Endodermal cell (in vitro differentiated cells): ENCODE data around the gene OR2T12. TPM values are rescaled to one million over a fixed set of nuclear protein-coding genes. Genes with fewer than 3 reads are reported as not detected.
"Not testable (repeated sequence)": the region's sequence is repeated elsewhere in the genome, so short reads cannot be mapped to it uniquely, and the experiment has no call there.

Experiments
- DNase-seq: peaks from one replicate; pipeline ENCODE4 v3.0.0-alpha.2; 2017
- H3K27ac ChIP-seq: 2 replicates; pipeline ENCODE4 v1.5.1; 2013; ENCODE audit warnings: mild to moderate bottlenecking, low read depth, low read length, moderate library complexity
- H3K27me3 ChIP-seq: 2 replicates; pipeline ENCODE4 v1.6.1; 2013; ENCODE audit warnings: mild to moderate bottlenecking, low read length, moderate library complexity; ENCODE audit not compliant: insufficient read depth, control insufficient read depth, poor library complexity, severe bottlenecking
- H3K36me3 ChIP-seq: 2 replicates; pipeline ENCODE4 v1.7.0; 2013; ENCODE audit warnings: mild to moderate bottlenecking, low read length, moderate library complexity; ENCODE audit not compliant: control insufficient read depth, insufficient read depth
- H3K4me1 ChIP-seq: one replicate; pipeline ENCODE4 v1.7.0; 2013; ENCODE audit warnings: low read length; ENCODE audit not compliant: control insufficient read depth, insufficient read depth
- H3K4me3 ChIP-seq: 2 replicates; pipeline ENCODE4 v1.5.1; 2013; ENCODE audit warnings: mild to moderate bottlenecking, low read length, moderate library complexity
- H3K9ac ChIP-seq: 2 replicates; pipeline ENCODE4 v1.6.1; 2013; ENCODE audit warnings: mild to moderate bottlenecking, low read length, moderate library complexity; ENCODE audit not compliant: poor library complexity, severe bottlenecking; ENCODE audit errors: extremely low read depth
- H3K9me3 ChIP-seq: 2 replicates; pipeline ENCODE4 v1.6.1; 2013; ENCODE audit warnings: mild to moderate bottlenecking, low read length, moderate library complexity; ENCODE audit not compliant: control insufficient read depth
- H3K27ac Mint-ChIP-seq: 2 replicates; pipeline ENCODE4 v1.8.0; 2020; ENCODE audit warnings: mixed read lengths
- H3K27me3 Mint-ChIP-seq: 2 replicates; pipeline ENCODE4 v1.8.0; 2021; ENCODE audit warnings: mild to moderate bottlenecking, mixed read lengths; ENCODE audit not compliant: insufficient read depth
- H3K36me3 Mint-ChIP-seq: 2 replicates; pipeline ENCODE4 v1.8.0; 2020; ENCODE audit warnings: low read depth, mixed read lengths
- H3K4me1 Mint-ChIP-seq: 2 replicates; pipeline ENCODE4 v1.8.0; 2020; ENCODE audit warnings: mixed read lengths
- H3K4me3 Mint-ChIP-seq: 2 replicates; pipeline ENCODE4 v1.8.0; 2020; ENCODE audit warnings: mild to moderate bottlenecking, moderate library complexity, mixed read lengths
- H3K9me3 Mint-ChIP-seq: 2 replicates; pipeline ENCODE4 v1.8.0; 2020; ENCODE audit warnings: mild to moderate bottlenecking, mixed read lengths
- WGBS, 2 experiments: methylation state at CpG; one replicate each; pipeline versions ENCODE4 v1.1.5 to v1.1.7; 2013; ENCODE audit warnings: missing lambda C conversion rate in 2 of 2, mixed read lengths in 1 of 2; ENCODE audit not compliant: insufficient coverage in 1 of 2, insufficient read length in 1 of 2; 5-methylcytosine and 5-hydroxymethylcytosine counted together
- total RNA-seq, 2 donors: library from RNA; stranded (reverse); fragmentation: NEBNext Ultra II Directional in 1 of 2; extraction: Animal tissue kit (Norgen Biotek cat#: 25700) in 1 of 2; gene quantifications; 2 replicates in 1 of 2; 3 replicates in 1 of 2; pipeline ENCODE4 v1.2.1, GENCODE V29; 2021
- TF ChIP-seq, protein P1 (sequence below): fragments of 200-600 bp; sonication (generic); conservative IDR thresholded peaks from 2 replicates; pipeline ENCODE4 v1.5.0; 2021; ENCODE audit warnings: antibody characterized with exemption, mild to moderate bottlenecking

Gene OR2T12
- total RNA-seq, 2 donors from 2014 or later, result not detected

DNA sequence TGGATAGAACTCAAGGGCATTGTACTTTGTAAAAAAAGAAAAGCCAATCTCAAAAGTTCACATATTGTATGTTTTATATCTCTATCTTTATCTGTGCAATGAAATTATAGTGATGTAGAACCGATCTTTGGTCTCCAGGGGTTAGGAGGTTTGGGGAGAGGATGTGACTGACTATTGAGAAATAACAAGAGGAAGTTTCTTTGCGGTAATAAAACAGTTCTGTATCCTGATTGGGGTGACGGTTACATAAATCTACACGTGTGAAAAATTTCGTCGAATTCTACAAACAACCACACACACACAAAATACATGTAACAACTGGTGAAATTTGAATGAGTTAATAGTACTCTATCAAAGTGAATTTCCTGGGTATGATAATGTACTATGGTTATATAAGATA, 14.8 kb downstream of the OR2T12 start:
- no peaks in the 10 kb centered on the region for H3K36me3 ChIP-seq
- no peaks in the 10 kb centered on the region for H3K27me3 Mint-ChIP-seq
- no peaks in the 10 kb centered on the region for H3K4me1 Mint-ChIP-seq
- no peaks in the 10 kb centered on the region for H3K27me3 ChIP-seq
- no peak overlapping the region for H3K9ac ChIP-seq
- H3K9me3 Mint-ChIP-seq, result peaks cover 72% of the 10 kb centered on the region
- no peak overlapping the region for H3K4me3 ChIP-seq
- no peak overlapping the region for H3K27ac Mint-ChIP-seq
- WGBS, 2 experiments, result 73% methylated on average over 2 of the region's 6 CpGs; no CpG with 5 or more reads in 1 of the 2 experiments
- H3K4me1 ChIP-seq, result no peaks in the 10 kb centered on the region
- no peak overlapping the region for H3K27ac ChIP-seq
- no peaks in the 10 kb centered on the region for H3K36me3 Mint-ChIP-seq
- H3K4me3 Mint-ChIP-seq, result no peak overlapping the region
- peaks cover 71% of the 10 kb centered on the region for H3K9me3 ChIP-seq
- TF ChIP-seq, protein P1, sequence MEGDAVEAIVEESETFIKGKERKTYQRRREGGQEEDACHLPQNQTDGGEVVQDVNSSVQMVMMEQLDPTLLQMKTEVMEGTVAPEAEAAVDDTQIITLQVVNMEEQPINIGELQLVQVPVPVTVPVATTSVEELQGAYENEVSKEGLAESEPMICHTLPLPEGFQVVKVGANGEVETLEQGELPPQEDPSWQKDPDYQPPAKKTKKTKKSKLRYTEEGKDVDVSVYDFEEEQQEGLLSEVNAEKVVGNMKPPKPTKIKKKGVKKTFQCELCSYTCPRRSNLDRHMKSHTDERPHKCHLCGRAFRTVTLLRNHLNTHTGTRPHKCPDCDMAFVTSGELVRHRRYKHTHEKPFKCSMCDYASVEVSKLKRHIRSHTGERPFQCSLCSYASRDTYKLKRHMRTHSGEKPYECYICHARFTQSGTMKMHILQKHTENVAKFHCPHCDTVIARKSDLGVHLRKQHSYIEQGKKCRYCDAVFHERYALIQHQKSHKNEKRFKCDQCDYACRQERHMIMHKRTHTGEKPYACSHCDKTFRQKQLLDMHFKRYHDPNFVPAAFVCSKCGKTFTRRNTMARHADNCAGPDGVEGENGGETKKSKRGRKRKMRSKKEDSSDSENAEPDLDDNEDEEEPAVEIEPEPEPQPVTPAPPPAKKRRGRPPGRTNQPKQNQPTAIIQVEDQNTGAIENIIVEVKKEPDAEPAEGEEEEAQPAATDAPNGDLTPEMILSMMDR, result no peak
- DNase-seq, result no peak

DNA sequence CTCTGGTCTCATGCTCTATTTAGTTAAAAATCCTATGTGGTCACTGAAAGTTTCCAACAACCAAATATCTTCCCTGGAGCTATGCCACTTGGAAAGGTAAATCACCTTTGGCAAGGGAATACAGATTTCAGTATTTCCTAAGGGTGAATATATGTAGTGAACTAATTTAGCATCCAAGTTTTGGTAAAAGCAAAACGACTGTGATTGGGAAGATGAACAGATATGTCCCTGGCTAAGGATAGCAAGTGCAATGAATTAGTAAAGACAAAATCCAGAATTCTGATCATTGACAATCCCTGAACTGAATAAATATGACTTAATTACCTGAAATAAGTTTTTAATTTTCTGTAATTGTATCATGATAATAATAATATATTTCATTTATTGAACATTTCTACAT, 25.3 kb downstream of the OR2T12 start, which contains the start of gene OR2T33:
TSS of gene OR2T33 (minus strand) at position 101 of the 400 bp plus-strand sequence. CDS start 4,162 bp downstream, outside the sequence.
- peaks cover 78% of the 10 kb centered on the region for H3K9me3 Mint-ChIP-seq
- H3K36me3 Mint-ChIP-seq, result no peaks in the 10 kb centered on the region
- no peak within 1 kb of the TSS for H3K27ac Mint-ChIP-seq
- DNase-seq, result no peak
- Histone ChIP-seq H3K4me1 (no peaks in the 10 kb centered on the region), H3K9me3 (peaks cover 83% of the 10 kb centered on the region), H3K9ac (no peak within 1 kb of the TSS), H3K36me3 (no peaks in the 10 kb centered on the region), H3K4me3 (no peak within 1 kb of the TSS), H3K27ac (no peak within 1 kb of the TSS), H3K27me3 (no peaks in the 10 kb centered on the region)
- TF ChIP-seq, protein P1, result no peak
- no peaks in the 10 kb centered on the region for H3K27me3 Mint-ChIP-seq
- WGBS, 2 experiments, result 20% methylated on average over 1 of the region's 1 CpG; no CpG with 5 or more reads in 1 of the 2 experiments
- no peak within 1 kb of the TSS for H3K4me3 Mint-ChIP-seq
- no peaks in the 10 kb centered on the region for H3K4me1 Mint-ChIP-seq

- H3K27me3 Mint-ChIP-seq, H3K9ac ChIP-seq, H3K36me3 Mint-ChIP-seq, H3K4me1 ChIP-seq, H3K27ac ChIP-seq, H3K4me3 Mint-ChIP-seq, H3K27ac Mint-ChIP-seq, DNase-seq, H3K36me3 ChIP-seq, H3K27me3 ChIP-seq, H3K4me1 Mint-ChIP-seq, H3K4me3 ChIP-seq: not testable (repeated sequence)
- H3K9me3 ChIP-seq, result peaks cover 60% of the 10 kb centered on the region
- H3K9me3 Mint-ChIP-seq, result peaks cover 69% of the 10 kb centered on the region
- WGBS, 2 experiments, result 87% methylated on average over 9 of the region's 16 CpGs; no CpG with 5 or more reads in 1 of the 2 experiments
Observed at GRCh38 chr1:248273225-248273624, 30.0 kb downstream of the OR2T12 start.

DNA sequence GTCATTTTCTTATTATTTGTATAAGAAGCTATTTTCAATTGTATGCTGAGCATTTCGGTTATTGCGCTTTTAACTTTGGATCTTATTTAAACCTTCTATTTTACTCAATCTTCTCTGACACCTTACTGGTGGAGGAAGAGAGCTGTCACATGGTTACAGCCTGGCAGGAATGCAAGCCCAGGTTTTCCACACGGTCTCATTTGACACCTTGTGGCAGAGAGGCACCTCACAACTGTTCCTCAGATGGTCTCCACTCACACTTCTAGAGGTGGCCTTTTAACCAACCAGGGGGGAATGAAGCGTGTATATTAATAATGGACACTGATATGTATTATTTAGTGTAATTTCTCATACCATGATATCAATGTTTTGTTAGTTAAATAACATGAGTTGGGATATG, 35.0 kb downstream of the OR2T12 start:
- Histone ChIP-seq H3K4me3 (no peak overlapping the region), H3K9ac (no peak overlapping the region), H3K27ac (no peak overlapping the region), H3K36me3 (no peaks in the 10 kb centered on the region), H3K9me3 (peaks cover 66% of the 10 kb centered on the region), H3K27me3 (no peaks in the 10 kb centered on the region), H3K4me1 (no peaks in the 10 kb centered on the region)
- TF ChIP-seq, protein P1, result no peak
- H3K27me3 Mint-ChIP-seq, result no peaks in the 10 kb centered on the region
- H3K27ac Mint-ChIP-seq, result no peak overlapping the region
- H3K4me1 Mint-ChIP-seq, result no peaks in the 10 kb centered on the region
- no peaks in the 10 kb centered on the region for H3K36me3 Mint-ChIP-seq
- 78% methylated on average over 3 of the region's 4 CpGs; no CpG with 5 or more reads in 1 of the 2 experiments for WGBS, 2 experiments
- DNase-seq, result no peak
- H3K4me3 Mint-ChIP-seq, result no peak overlapping the region
- H3K9me3 Mint-ChIP-seq, result peaks cover 73% of the 10 kb centered on the region

GRCh38 chr1:248259309-248259708, 43.9 kb downstream of the OR2T12 start:
- H3K36me3 ChIP-seq, H3K4me3 Mint-ChIP-seq, H3K9ac ChIP-seq, DNase-seq, H3K4me1 ChIP-seq, H3K27ac Mint-ChIP-seq, H3K27ac ChIP-seq, H3K27me3 ChIP-seq, H3K36me3 Mint-ChIP-seq, H3K4me1 Mint-ChIP-seq, H3K27me3 Mint-ChIP-seq, H3K4me3 ChIP-seq: not testable (repeated sequence)
- H3K9me3 Mint-ChIP-seq, result peaks cover 63% of the 10 kb centered on the region
- 67 to 71% methylated on average over 1 of the region's 1 CpG for WGBS, 2 experiments
- H3K9me3 ChIP-seq, result peaks cover 53% of the 10 kb centered on the region
